Esophagus squamous epithelium (tissue), 5 donors: ENCODE data around the gene PTCD3. TPM values are rescaled to one million over a fixed set of nuclear protein-coding genes. Genes with fewer than 3 reads are reported as not detected.

ENCODE experiments used
- DNase-seq: peaks from one replicate; lab custom pipeline; 2025; lab: John Stamatoyannopoulos, UW
- H3K27ac ChIP-seq, 4 donors: fragments of 200-600 bp; sonication (generic); one replicate each; pipeline ENCODE4 v1.5.1; 2016 to 2019; ENCODE audit warnings: mild to moderate bottlenecking in 1 of 4
- H3K27me3 ChIP-seq, 4 donors: fragments of 200-600 bp; sonication (generic); 1 replicate in 3 of 4; 2 replicates in 1 of 4; pipeline versions ENCODE4 v1.5.1 to v1.6.0; 2017 to 2021; ENCODE audit warnings: antibody characterized with exemption in 1 of 4
- H3K36me3 ChIP-seq, 3 donors: fragments of 200-600 bp; sonication (generic); one replicate each; pipeline ENCODE4 v1.5.1; 2016 to 2019
- H3K4me1 ChIP-seq, 3 donors: fragments of 200-600 bp; sonication (generic); one replicate each; pipeline ENCODE4 v1.5.1; 2017 to 2019
- H3K4me3 ChIP-seq, 4 donors: fragments of 200-600 bp; sonication (generic); 1 replicate in 3 of 4; 2 replicates in 1 of 4; pipeline ENCODE4 v1.5.1; 2016 to 2019; ENCODE audit warnings: mild to moderate bottlenecking in 2 of 4, moderate library complexity in 1 of 4
- H3K9me3 ChIP-seq, 3 donors: fragments of 200-600 bp; sonication (generic); one replicate each; pipeline ENCODE4 v1.5.1; 2016 to 2019
- CTCF ChIP-seq, 6 experiments: fragments of 450-650 bp in 4 of 6; fragments of 200-600 bp in 2 of 6; sonication (generic) in 2 of 6; IDR thresholded peaks; one replicate each; pipeline ENCODE4 v1.5.1; 2016 to 2019; ENCODE audit warnings: antibody characterized with exemption in 6 of 6, mild to moderate bottlenecking in 4 of 6, moderate library complexity in 4 of 6
- POLR2A ChIP-seq, 4 donors: fragments of 450-650 bp; IDR thresholded peaks; one replicate each; pipeline ENCODE4 v1.6.1; 2017; ENCODE audit warnings: antibody characterized with exemption in 4 of 4, mild to moderate bottlenecking in 4 of 4, moderate library complexity in 3 of 4
- WGBS, 2 donors: methylation state at CpG; one replicate each; pipeline ENCODE4 v1.1.5; 2018; 5-methylcytosine and 5-hydroxymethylcytosine counted together
- intact Hi-C: fragments of 100-400 bp; cut with DNase I; formaldehyde crosslinking; loops from one replicate; pipeline ENCODE4 v1.15.0; 2022
- total RNA-seq, 4 donors: library from RNA; depleted of rRNA; stranded (reverse); fragments of >200 nt; gene quantifications; one replicate each; pipeline ENCODE4 v1.1.0, GENCODE V29; 2016
- donor health status: DM: yes; HTN: yes; CAD: no.

Gene PTCD3
- total RNA-seq, result 10 to 100 TPM; 16.7 to 63.9 (median 53.1) TPM

- Histone ChIP-seq H3K27ac (peak within 1 kb of the TSS; percentile 67 to 91 (median 89)), H3K9me3 (no peaks in the 10 kb centered on the region), H3K4me1 (peaks cover 11 to 41% (median 15%) of the 10 kb centered on the region in 3 donors), H3K4me3 (peak within 1 kb of the TSS; percentile 69 to 96 (median 85)), H3K27me3 (no peaks in the 10 kb centered on the region), H3K36me3 (peaks cover 7 to 50% (median 8%) of the 10 kb centered on the region in 3 donors)
- 0% methylated on average over 19 to 25 of the region's 44 CpGs for WGBS, 2 donors
- TF ChIP-seq POLR2A (IDR thresholded peaks at IDR 0.05) (peak in 2 of 4 donors; percentile 38 to 64), CTCF (IDR thresholded peaks at IDR 0.05) (no peak)
- intact Hi-C loops, result no loop called here
- DNase-seq, result peak; percentile 72
Observed at GRCh38 chr2:86105969-86106945, at the start of gene PTCD3. PTCD3 (plus strand) TSS chr2:86106235; CDS start chr2:86106248, 13 bp downstream.

GRCh38 chr2:86056590-86057331 lies 49.3 kb upstream of the PTCD3 start:
- intact Hi-C loops, result no loop called here
- no peaks in the 10 kb centered on the region for H3K9me3 ChIP-seq
- TF ChIP-seq POLR2A (IDR thresholded peaks at IDR 0.05) (no peak), CTCF (IDR thresholded peaks at IDR 0.05) (no peak)
- H3K27ac ChIP-seq, result no peak overlapping the region
- H3K27me3 ChIP-seq, result no peaks in the 10 kb centered on the region
- H3K36me3 ChIP-seq, result peaks cover 0 to 94% (median 15%) of the 10 kb centered on the region in 3 donors
- 87 to 98% methylated on average over 4 of the region's 4 CpGs for WGBS, 2 donors
- no peak overlapping the region for H3K4me3 ChIP-seq
- H3K4me1 ChIP-seq, result peaks cover 0 to 2% (median 0%) of the 10 kb centered on the region in 3 donors
- DNase-seq, result no peak

GRCh38 chr2:86062043-86062442 lies 44.0 kb upstream of the PTCD3 start:
- intact Hi-C loops, result no loop called here
- Histone ChIP-seq H3K9me3 (no peaks in the 10 kb centered on the region), H3K4me3 (no peak overlapping the region), H3K4me1 (peaks cover 0 to 11% (median 0%) of the 10 kb centered on the region in 3 donors), H3K36me3 (peaks cover 0 to 89% (median 3%) of the 10 kb centered on the region in 3 donors), H3K27ac (no peak overlapping the region), H3K27me3 (no peaks in the 10 kb centered on the region)
- TF ChIP-seq POLR2A (IDR thresholded peaks at IDR 0.05) (no peak), CTCF (IDR thresholded peaks at IDR 0.05) (no peak)
- 46 to 50% methylated on average over 2 of the region's 2 CpGs for WGBS, 2 donors
- DNase-seq, result no peak

GRCh38 chr2:86064006-86064405 lies 42.0 kb upstream of the PTCD3 start:
- WGBS, 2 donors, result 81 to 82% methylated on average over 2 of the region's 2 CpGs
- DNase-seq, result no peak
- Histone ChIP-seq H3K4me1 (peaks cover 0 to 20% (median 0%) of the 10 kb centered on the region in 3 donors), H3K36me3 (peaks cover 3 to 94% (median 3%) of the 10 kb centered on the region in 3 donors), H3K9me3 (no peaks in the 10 kb centered on the region), H3K27ac (no peak overlapping the region), H3K27me3 (no peaks in the 10 kb centered on the region), H3K4me3 (no peak overlapping the region)
- TF ChIP-seq CTCF (IDR thresholded peaks at IDR 0.05) (no peak), POLR2A (IDR thresholded peaks at IDR 0.05) (no peak)
- intact Hi-C loops, result no loop called here
